NCI-H460 (cell line): ENCODE measurements around the gene TCEAL4. TPM values are rescaled to one million over a fixed set of nuclear protein-coding genes. Genes with fewer than 3 reads are reported as not detected.

Source experiments
- total RNA-seq: library from RNA; depleted of rRNA; stranded (reverse); fragments of >200 nt; shearing (Covaris generic); gene quantifications from 2 replicates; pipeline ENCODE4 v1.2.3, GENCODE V29; 2014; rRNA removed

TCEAL4 gene
- total RNA-seq, 1 experiment from 2014 or later: 104 TPM

Other genes starting within 250 kb of the TCEAL4 start
- gene TCEAL9, start 229.0 kb upstream of the TCEAL4 start, total RNA-seq: 143 TPM in 2 replicates
- 310 and 362 TPM in 2 replicates for gene BEX3, start 209.0 kb upstream of the TCEAL4 start, total RNA-seq
- 0.05 TPM in 1 of 2 replicates, not detected in the other for gene RAB40A, start 66.0 kb upstream of the TCEAL4 start, total RNA-seq
- gene TCEAL3, start 22.4 kb downstream of the TCEAL4 start, total RNA-seq: 3.2 and 5.0 TPM in 2 replicates
- 38.9 and 48.5 TPM in 2 replicates for gene TCEAL1, start 43.5 kb downstream of the TCEAL4 start, total RNA-seq
- gene MORF4L2, start 101.2 kb downstream of the TCEAL4 start, total RNA-seq: 735 and 754 TPM in 2 replicates
- gene TMEM31, start 125.4 kb downstream of the TCEAL4 start, total RNA-seq: not detected in 2 replicates
- gene PLP1, start 191.3 kb downstream of the TCEAL4 start, total RNA-seq: not detected in 2 replicates
- gene RAB9B, start 246.7 kb downstream of the TCEAL4 start, total RNA-seq: 0.67 and 0.98 TPM in 2 replicates